ENCODE data around the gene PRPF40A.
"Not testable (repeated sequence)": the region's sequence is repeated elsewhere in the genome, so short reads cannot be mapped to it uniquely, and the experiment has no call there.

Gene PRPF40A

DNA sequence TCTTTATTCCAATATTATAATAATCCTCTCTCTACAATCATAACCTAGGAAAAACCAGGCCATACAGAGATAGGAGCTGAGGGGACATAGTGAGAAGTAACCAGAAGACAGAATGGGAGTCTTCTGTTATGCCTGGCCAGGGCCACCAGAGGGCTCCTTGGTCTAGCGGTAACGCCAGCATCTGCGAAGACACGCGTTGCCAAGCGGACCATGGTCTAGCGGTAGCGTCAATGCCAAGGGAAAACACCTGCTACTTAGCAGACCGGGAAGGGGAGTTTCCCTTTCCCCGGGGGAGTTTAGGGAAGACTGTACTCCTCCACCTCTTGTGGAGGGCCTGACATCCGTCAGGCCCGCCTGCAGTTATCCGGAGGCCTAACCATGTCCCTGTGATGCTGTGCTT, 37.8 kb upstream of the PRPF40A start:
- no peak for TF ChIP-seq CTCF (IDR thresholded peaks at IDR 0.05; ENCODE audit: extremely low read depth, insufficient read depth, missing control alignments)
- in situ Hi-C loops (cut with MboI; ENCODE audit: low pct_unique_long_range_greater_than_20kb, low sequenced_read_pairs, unreplicated experiment): no loop called here
- DNase-seq (ENCODE audit: low spot score): no peak

DNA sequence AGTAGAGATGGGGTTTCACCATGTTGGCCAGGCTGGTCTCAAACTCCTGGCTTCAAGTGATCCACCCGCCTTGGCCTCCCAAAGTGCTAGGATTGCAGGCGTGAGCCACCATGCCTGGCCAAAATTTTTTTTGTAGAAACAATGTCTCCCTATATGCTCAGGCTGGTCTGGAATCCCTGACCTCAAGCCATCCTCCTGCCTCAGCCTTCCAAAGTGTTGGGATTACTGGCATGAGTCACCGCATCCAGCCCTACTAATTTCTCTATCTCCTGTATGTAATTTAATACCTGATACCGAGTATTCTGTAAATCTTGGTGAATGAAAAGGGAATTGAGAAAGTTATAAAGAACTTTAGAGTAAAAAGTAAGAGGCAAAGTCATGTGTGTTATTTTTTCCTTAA, 30.5 kb upstream of the PRPF40A start:
- in situ Hi-C loops (cut with MboI; ENCODE audit: low pct_unique_long_range_greater_than_20kb, low sequenced_read_pairs, unreplicated experiment): not testable (repeated sequence)

DNA sequence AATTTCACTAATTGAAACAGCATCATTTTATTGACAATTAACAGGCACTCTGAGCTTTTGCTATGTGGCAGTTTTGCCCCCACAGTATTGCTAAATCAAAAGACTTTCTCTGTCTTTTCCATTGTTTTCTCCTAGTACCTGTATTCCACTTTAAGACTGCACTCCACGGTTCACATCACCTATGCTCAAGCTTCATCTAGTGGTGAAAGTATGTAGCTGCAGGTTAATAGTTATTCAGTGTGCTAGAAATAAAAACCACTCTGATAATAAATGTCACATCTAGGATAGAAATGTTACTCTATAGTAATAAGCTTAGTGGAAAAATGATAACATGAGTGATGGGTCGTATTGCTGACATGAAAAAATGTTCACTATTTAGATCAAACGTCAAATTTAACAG, 25.7 kb upstream of the PRPF40A start:
- peak; percentile 69 for TF ChIP-seq CTCF (IDR thresholded peaks at IDR 0.05; ENCODE audit: extremely low read depth, insufficient read depth, missing control alignments)
- in situ Hi-C loops (cut with MboI; ENCODE audit: low pct_unique_long_range_greater_than_20kb, low sequenced_read_pairs, unreplicated experiment): no loop called here
- DNase-seq (ENCODE audit: low spot score): peak; percentile 9

More for the DNA sequence above, 30.5 kb upstream of the PRPF40A start:
- DNase-seq (ENCODE audit: low spot score): not testable (repeated sequence)

DNA sequence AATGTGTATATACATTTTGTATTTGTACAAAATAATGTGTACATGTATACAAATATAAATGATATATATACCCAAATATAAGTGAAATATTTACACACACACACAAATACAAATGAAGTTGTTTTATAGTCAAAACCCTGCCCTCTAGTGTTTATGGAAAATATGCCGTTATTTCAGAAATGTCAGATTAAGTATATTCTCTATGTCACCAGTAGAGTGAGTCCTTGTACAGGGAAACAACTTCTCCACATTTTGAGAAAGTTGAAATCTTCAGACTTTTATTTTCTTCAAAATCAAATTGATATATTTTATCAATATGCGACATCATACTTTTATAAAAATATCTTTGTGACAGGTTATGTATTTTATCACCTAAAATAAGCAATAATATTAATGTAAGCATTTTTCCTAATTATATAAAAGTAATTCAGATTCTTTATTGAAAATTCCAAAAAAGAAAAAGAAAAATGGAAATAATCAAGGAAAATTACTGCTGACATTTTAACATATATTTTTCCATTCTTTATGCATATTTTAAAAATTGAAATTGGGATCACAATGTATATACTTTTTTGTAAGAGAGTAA, 23.6 kb upstream of the PRPF40A start:
- peak; percentile 81 for TF ChIP-seq CTCF (IDR thresholded peaks at IDR 0.05; ENCODE audit: extremely low read depth, insufficient read depth, missing control alignments)
- DNase-seq (ENCODE audit: low spot score): peak; percentile 41
- in situ Hi-C loops (cut with MboI; ENCODE audit: low pct_unique_long_range_greater_than_20kb, low sequenced_read_pairs, unreplicated experiment): no loop called here

DNA sequence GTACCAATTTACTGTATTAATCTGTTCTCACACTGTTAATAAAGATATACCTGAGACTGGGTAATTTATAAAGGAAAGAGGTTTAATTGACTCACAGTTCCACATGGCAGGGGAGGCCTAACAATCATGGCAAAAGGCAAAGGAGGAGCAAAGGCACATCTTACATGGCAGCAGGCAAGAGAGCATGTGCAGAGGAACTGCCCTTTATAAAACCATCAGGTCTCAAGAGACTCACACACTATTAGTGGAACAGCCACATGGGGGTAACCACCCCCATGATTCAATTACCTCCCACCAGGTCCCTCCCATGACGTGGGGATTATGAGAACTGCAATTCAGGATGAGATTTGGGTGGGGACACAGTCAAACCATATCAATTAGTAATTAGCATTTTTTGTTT, 22.4 kb upstream of the PRPF40A start:
- in situ Hi-C loops (cut with MboI; ENCODE audit: low pct_unique_long_range_greater_than_20kb, low sequenced_read_pairs, unreplicated experiment); DNase-seq (ENCODE audit: low spot score): not testable (repeated sequence)

DNA sequence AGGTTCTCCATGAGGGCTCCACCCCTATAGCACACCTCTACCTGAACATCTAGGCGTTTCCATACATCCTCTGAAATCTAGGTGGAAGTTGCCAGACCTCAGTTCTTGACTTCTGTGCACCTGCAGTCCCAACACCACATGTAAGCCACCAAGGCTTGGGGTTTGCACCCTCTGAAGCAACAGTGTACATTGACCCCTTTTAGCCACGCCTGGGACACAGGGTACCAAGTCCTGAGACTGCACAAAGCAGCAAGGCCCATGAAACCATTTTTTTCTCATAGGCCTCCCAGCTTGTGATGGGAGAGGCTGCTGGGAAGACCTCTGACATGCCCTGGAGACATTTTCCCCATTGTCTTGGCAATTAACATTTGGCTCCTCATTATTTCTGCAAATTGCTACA, 21.2 kb upstream of the PRPF40A start:
- in situ Hi-C loops (cut with MboI; ENCODE audit: low pct_unique_long_range_greater_than_20kb, low sequenced_read_pairs, unreplicated experiment): no loop called here
- no peak for DNase-seq (ENCODE audit: low spot score)
- no peak for TF ChIP-seq CTCF (IDR thresholded peaks at IDR 0.05; ENCODE audit: extremely low read depth, insufficient read depth, missing control alignments)

DNA sequence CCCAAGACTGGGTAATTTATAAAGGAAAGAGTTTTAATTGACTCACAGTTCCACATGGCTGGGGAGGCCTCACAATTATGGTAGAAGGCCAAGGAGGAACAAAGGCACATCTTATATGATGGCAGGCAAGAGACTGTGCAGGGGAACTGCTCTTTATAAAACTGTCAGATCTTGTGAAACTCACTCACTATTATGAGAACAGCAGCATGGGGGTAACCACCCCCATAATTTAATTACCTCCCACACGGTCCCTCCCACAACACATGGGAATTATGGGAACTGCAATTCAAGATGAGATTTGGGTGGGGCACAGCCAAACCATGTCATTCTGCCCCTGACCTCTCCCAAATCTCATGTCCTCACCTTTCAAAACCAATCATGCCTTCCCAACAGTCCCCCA, 20.2 kb upstream of the PRPF40A start:
- in situ Hi-C loops (cut with MboI; ENCODE audit: low pct_unique_long_range_greater_than_20kb, low sequenced_read_pairs, unreplicated experiment); DNase-seq (ENCODE audit: low spot score): not testable (repeated sequence)

DNA sequence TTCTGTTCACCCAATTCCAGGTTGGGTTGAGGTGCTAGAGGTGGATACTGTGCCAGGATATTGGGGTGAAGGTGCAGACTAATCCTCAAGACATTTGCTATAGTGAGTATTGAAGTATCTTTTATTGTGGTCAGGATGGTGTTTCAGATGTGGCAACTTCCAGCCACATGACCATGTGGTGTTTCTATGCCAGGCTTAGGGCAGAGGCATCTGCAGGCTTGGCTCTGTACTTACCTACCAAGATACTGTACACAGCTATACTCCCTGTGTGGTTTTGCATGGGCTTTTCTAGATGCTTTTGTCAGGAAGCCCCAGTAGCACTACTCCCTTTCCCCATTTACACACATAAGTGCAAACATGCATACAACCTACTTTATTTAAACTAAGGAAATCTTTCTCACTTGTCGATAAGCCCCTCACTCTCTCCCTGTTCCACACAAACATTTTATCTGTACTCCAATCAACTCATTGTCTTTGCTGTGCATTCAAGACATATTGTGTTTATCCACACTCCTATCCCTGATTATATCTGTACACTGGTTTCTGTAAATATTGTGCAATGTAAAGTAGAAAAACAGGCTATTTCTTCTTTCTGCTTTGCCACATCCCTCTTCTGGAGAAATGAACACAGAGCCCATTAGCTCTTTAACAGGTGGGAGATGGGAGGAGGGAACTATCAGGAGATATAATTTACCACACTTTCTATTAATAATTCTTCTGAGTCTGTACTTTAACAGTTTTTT, 13.5 kb upstream of the PRPF40A start:
- TF ChIP-seq CTCF (IDR thresholded peaks at IDR 0.05; ENCODE audit: extremely low read depth, insufficient read depth, missing control alignments): no peak
- DNase-seq (ENCODE audit: low spot score): no peak
- in situ Hi-C loops (cut with MboI; ENCODE audit: low pct_unique_long_range_greater_than_20kb, low sequenced_read_pairs, unreplicated experiment): no loop called here
